A549 (cell line): ENCODE measurements around the gene RASGRF1. TPM values are rescaled to one million over a fixed set of nuclear protein-coding genes. Genes with fewer than 3 reads are reported as not detected.

Experiments
- ATAC-seq, 2 experiments: fragments of 200-7000 bp in 1 of 2; fragments of >200 bp in 1 of 2; cut with Nextera tagmentation in 1 of 2; cut with Tn5 transposase in 1 of 2; 3 replicates each; pipeline versions ENCODE4 v1.8.0 to v1.9.1; 2018 to 2020; ENCODE audit warnings: mild to moderate bottlenecking in 1 of 2, moderate library complexity in 1 of 2
- CTCF ChIA-PET: fragments of 300-600 bp; sonication (Branson Sonifier 250); formaldehyde crosslinking; extraction: SDS; loops from one replicate; lab custom pipeline; 2021; ENCODE audit warnings: antibody characterized with exemption, inconsistent platforms; lab: Yijun Ruan, JAX
- POLR2A ChIA-PET: fragments of 350-600 bp; formaldehyde crosslinking; extraction: SDS; loops from one replicate; lab custom pipeline; 2021; ENCODE audit warnings: antibody characterized with exemption, inconsistent platforms; lab: Yijun Ruan, JAX
- DNase-seq, 2 experiments: peaks; one replicate each; pipeline versions ENCODE4 v3.0.0 to v3.0.0-alpha.2; 2011 to 2016; ENCODE audit warnings: low read depth in 1 of 2, low spot score in 1 of 2
- FAIRE-seq: peaks from 2 replicates; lab custom pipeline; 2011; peaks lifted over from hg19 to GRCh38; lab: Jason Lieb, UNC
- H3K27ac ChIP-seq, 2 experiments: fragments of >200 bp; sonication (Bioruptor Twin); formaldehyde crosslinking; 3 replicates each; pipeline ENCODE4 v1.5.1; 2016 to 2017
- H3K4me1 ChIP-seq: fragments of >200 bp; sonication (Bioruptor Twin); formaldehyde crosslinking; 3 replicates; pipeline ENCODE4 v1.6.1; 2016
- H3K4me2 ChIP-seq: fragments of >200 bp; sonication (Bioruptor Twin); formaldehyde crosslinking; 3 replicates; pipeline ENCODE4 v1.6.1; 2016
- H3K4me3 ChIP-seq: fragments of >200 bp; sonication (Bioruptor Twin); formaldehyde crosslinking; 3 replicates; pipeline ENCODE4 v1.5.1; 2016
- H3K9me3 ChIP-seq: fragments of >200 bp; sonication (Bioruptor Twin); formaldehyde crosslinking; 3 replicates; pipeline ENCODE4 v1.6.1; 2016
- ATOH8 ChIP-seq: fragments of 250-450 bp; sonication (Bioruptor Pico); IDR thresholded peaks from 2 replicates; pipeline ENCODE4 v1.5.0; 2020; ENCODE audit warnings: low read depth, mild to moderate bottlenecking, moderate library complexity
- CBX8 ChIP-seq: fragments of 200-600 bp; sonication (generic); IDR thresholded peaks from 2 replicates; pipeline ENCODE4 v1.6.1; 2016
- CEBPB ChIP-seq, 2 experiments: fragments of >200 bp in 1 of 2; sonication (Bioruptor Twin) in 1 of 2; formaldehyde crosslinking in 1 of 2; IDR thresholded peaks; 2 replicates each; pipeline ENCODE4 v1.6.1; 2012 to 2016
- CHD2 ChIP-seq: fragments of 150-350 bp; IDR thresholded peaks from 2 replicates; pipeline ENCODE4 v1.6.1; 2014; ENCODE audit warnings: low read length; ENCODE audit not compliant: partially characterized antibody
- CTCF ChIP-seq: fragments of >200 bp; sonication (Bioruptor Twin); formaldehyde crosslinking; IDR thresholded peaks from 3 replicates; pipeline ENCODE4 v1.5.1; 2016
- E2F6 ChIP-seq: IDR thresholded peaks from 2 replicates; pipeline ENCODE4 v1.6.1; 2012; ENCODE audit warnings: low read depth, borderline replicate concordance
- ELK1 ChIP-seq: fragments of 150-350 bp; IDR thresholded peaks from 2 replicates; pipeline ENCODE4 v1.6.1; 2014; ENCODE audit warnings: low read depth, mild to moderate bottlenecking, low read length
- FOSL2 ChIP-seq, 2 experiments: fragments of 450-650 bp in 1 of 2; fragments of >200 bp in 1 of 2; sonication (Bioruptor Twin) in 1 of 2; formaldehyde crosslinking; IDR thresholded peaks; 2 replicates each; pipeline versions ENCODE4 v1.5.0 to v1.6.1; 2016 to 2020; ENCODE audit warnings: mild to moderate bottlenecking in 1 of 2, moderate library complexity in 1 of 2
- FOXS1 ChIP-seq: fragments of 250-450 bp; sonication (Bioruptor Pico); IDR thresholded peaks from 2 replicates; pipeline ENCODE4 v1.5.0; 2020; ENCODE audit warnings: mild to moderate bottlenecking, moderate library complexity
- HDAC2 ChIP-seq: fragments of 200-600 bp; sonication (generic); IDR thresholded peaks from 2 replicates; pipeline ENCODE4 v1.6.1; 2016
- HEYL ChIP-seq: fragments of 250-450 bp; sonication (Bioruptor Pico); IDR thresholded peaks from 2 replicates; pipeline ENCODE4 v1.8.0; 2021; ENCODE audit warnings: mild to moderate bottlenecking, moderate library complexity
- HMGXB4 ChIP-seq: fragments of 250-450 bp; sonication (Bioruptor Pico); IDR thresholded peaks from 2 replicates; pipeline ENCODE4 v1.5.0; 2021; ENCODE audit warnings: mild to moderate bottlenecking, moderate library complexity, borderline replicate concordance
- HOXB5 ChIP-seq: fragments of 250-450 bp; sonication (Bioruptor Pico); IDR thresholded peaks from 2 replicates; pipeline ENCODE4 v1.5.0; 2020; ENCODE audit warnings: mild to moderate bottlenecking, moderate library complexity
- JUN ChIP-seq, 2 experiments: fragments of >200 bp; sonication (Bioruptor Twin); formaldehyde crosslinking; IDR thresholded peaks; 2 replicates in 1 of 2; 3 replicates in 1 of 2; pipeline ENCODE4 v1.6.1; 2016 to 2017
- JUNB ChIP-seq: fragments of >200 bp; sonication (Bioruptor Twin); formaldehyde crosslinking; IDR thresholded peaks from 2 replicates; pipeline ENCODE4 v1.6.1; 2016
- KDM1A ChIP-seq: fragments of 200-600 bp; sonication (generic); IDR thresholded peaks from 2 replicates; pipeline ENCODE4 v1.6.1; 2016; ENCODE audit warnings: low read depth, mild to moderate bottlenecking
- KDM5A ChIP-seq: fragments of 200-600 bp; sonication (generic); IDR thresholded peaks from 2 replicates; pipeline ENCODE4 v1.6.1; 2016; ENCODE audit warnings: antibody characterized with exemption, mild to moderate bottlenecking
- MAFK ChIP-seq: fragments of 450-650 bp; IDR thresholded peaks from 2 replicates; pipeline ENCODE4 v1.6.1; 2014; ENCODE audit not compliant: partially characterized antibody
- MAZ ChIP-seq: fragments of 150-350 bp; IDR thresholded peaks from 2 replicates; pipeline ENCODE4 v1.6.1; 2014; ENCODE audit warnings: antibody characterized with exemption, low read depth, low read length, borderline replicate concordance
- MYC ChIP-seq: IDR thresholded peaks from 2 replicates; pipeline ENCODE4 v1.6.1; 2012; ENCODE audit warnings: mild to moderate bottlenecking, inconsistent platforms, low read length, improper control_type of control experiment, borderline replicate concordance
- NFE2L2 ChIP-seq: fragments of 150-350 bp; conservative IDR thresholded peaks from 2 replicates; pipeline ENCODE4 v1.6.1; 2014; ENCODE audit warnings: low read length
- NR3C1 ChIP-seq: fragments of >200 bp; sonication (Bioruptor Twin); formaldehyde crosslinking; IDR thresholded peaks from 3 replicates; pipeline ENCODE4 v1.6.1; 2017
- PBX3 ChIP-seq: IDR thresholded peaks from 2 replicates; pipeline ENCODE4 v1.6.1; 2012
- POLR2A ChIP-seq: IDR thresholded peaks from 2 replicates; pipeline ENCODE4 v1.6.1; 2012; ENCODE audit warnings: mild to moderate bottlenecking, low read length
- POLR2AphosphoS2 ChIP-seq: conservative IDR thresholded peaks from 2 replicates; pipeline ENCODE4 v1.6.1; 2012; ENCODE audit warnings: low read length, improper control_type of control experiment, inconsistent platforms
- RARB ChIP-seq: fragments of 250-450 bp; sonication (Bioruptor Pico); IDR thresholded peaks from 2 replicates; pipeline ENCODE4 v1.8.0; 2021; ENCODE audit warnings: mild to moderate bottlenecking, moderate library complexity
- RFX5 ChIP-seq: fragments of 450-650 bp; IDR thresholded peaks from 2 replicates; pipeline ENCODE4 v1.7.1; 2014; ENCODE audit warnings: antibody characterized with exemption, mild to moderate bottlenecking, moderate library complexity
- SREBF2 ChIP-seq: fragments of 450-650 bp; IDR thresholded peaks from 2 replicates; pipeline ENCODE4 v1.6.1; 2014; ENCODE audit warnings: mild to moderate bottlenecking, moderate library complexity
- TFCP2L1 ChIP-seq: fragments of 250-450 bp; sonication (Bioruptor Pico); IDR thresholded peaks from 2 replicates; pipeline ENCODE4 v1.5.0; 2021; ENCODE audit warnings: mild to moderate bottlenecking
- TP53 ChIP-seq: fragments of 250-450 bp; sonication (Bioruptor Pico); IDR thresholded peaks from 2 replicates; pipeline ENCODE4 v1.5.0; 2021; ENCODE audit warnings: mild to moderate bottlenecking, moderate library complexity
- USF2 ChIP-seq: fragments of 450-650 bp; IDR thresholded peaks from 2 replicates; pipeline ENCODE4 v1.6.1; 2014; ENCODE audit warnings: antibody characterized with exemption
- ZC3H11A ChIP-seq: fragments of 450-650 bp; IDR thresholded peaks from 2 replicates; pipeline ENCODE4 v1.6.1; 2014; ENCODE audit warnings: antibody characterized with exemption, mild to moderate bottlenecking
- ZNF302 ChIP-seq: fragments of 250-450 bp; sonication (Bioruptor Pico); IDR thresholded peaks from 2 replicates; pipeline ENCODE4 v1.9.0; 2021; ENCODE audit warnings: inconsistent platforms, mild to moderate bottlenecking, moderate library complexity
- WGBS: methylation state at CpG from one replicate; pipeline ENCODE4 v1.1.6; 2017; ENCODE audit errors: missing lambda C conversion rate; 5-methylcytosine and 5-hydroxymethylcytosine counted together
- polyA plus RNA-seq, 4 experiments: library from polyadenylated mRNA; depleted of rRNA in 3 of 4; stranded (reverse); fragments of >200 nt; fragmentation: RNase III in 1 of 4; extraction: RNeasy Plus Mini Kit Qiagen cat#74134 plus additional on column Dnase treatment in 1 of 4; gene quantifications; 2 replicates in 3 of 4; 3 replicates in 1 of 4; pipeline ENCODE4 v1.2.3, GENCODE V29; 2011 to 2017

The RASGRF1 gene
- polyA plus RNA-seq, 2 of the 4 experiments (the other 2 are of a cell fraction) = 0.13 to 0.21 TPM

- TF ChIP-seq JUNB (no peak), RFX5 (no peak), ZNF302 (CRISPR knock-in tag) (no peak), NFE2L2 (no peak), POLR2A (no peak), USF2 (no peak), TFCP2L1 (CRISPR knock-in tag) (no peak), CEBPB (IDR thresholded peaks at IDR 0.05) (no peak), FOXS1 (no peak), MAFK (no peak), NR3C1 (no peak), KDM1A (no peak), HEYL (CRISPR knock-in tag) (no peak), CTCF (no peak), MAZ (no peak), CHD2 (no peak), SREBF2 (no peak), HOXB5 (no peak), TP53 (CRISPR knock-in tag) (no peak), HMGXB4 (no peak)
- Histone ChIP-seq H3K9me3 (no peaks in the 10 kb centered on the region), H3K4me1 (no peaks in the 10 kb centered on the region), H3K27ac (no peak overlapping the region), H3K4me2 (no peak overlapping the region), H3K4me3 (no peak overlapping the region)
- POLR2A ChIA-PET = no interaction called here
- FAIRE-seq (no peak), ATAC-seq (no peak), DNase-seq (no peak)
- CTCF ChIA-PET = no interaction called here
- 9% methylated on average over 1 of the region's 2 CpGs for whole genome bisulfite sequencing
These were observed 21.8 kb downstream of the RASGRF1 start for GRCh38 chr15:79068790-79069189.

GRCh38 chr15:79067969-79068368 is 22.6 kb downstream of the RASGRF1 start:
- FAIRE-seq (no peak), ATAC-seq (no peak), DNase-seq (no peak)
- H3K27ac ChIP-seq = no peak overlapping the region
- H3K4me1 ChIP-seq = no peaks in the 10 kb centered on the region
- no peaks in the 10 kb centered on the region for H3K9me3 ChIP-seq
- WGBS = 19% methylated on average over 3 of the region's 3 CpGs
- ChIA-PET POLR2A (no interaction called here), CTCF (interaction anchor here (1.0 to 3.2 kb wide), 3 partner anchors 13 to 116 kb away, joined by 3 to 12 read pairs (median 5); no protein-coding TSS in a partner anchor)
- H3K4me3 ChIP-seq = no peak overlapping the region
- TF ChIP-seq HOXB5 (no peak), ELK1 (no peak), ATOH8 (CRISPR knock-in tag) (no peak), ZC3H11A (no peak), POLR2AphosphoS2 (no peak), MYC (no peak), KDM5A (no peak), SREBF2 (no peak), NFE2L2 (no peak), ZNF302 (CRISPR knock-in tag) (no peak), E2F6 (no peak), PBX3 (no peak), FOSL2 (IDR thresholded peaks at IDR 0.05) (no peak), FOSL2 (CRISPR knock-in tag; IDR thresholded peaks at IDR 0.05) (no peak), CBX8 (no peak), RARB (CRISPR knock-in tag) (no peak), MAFK (no peak), HDAC2 (no peak), JUN (IDR thresholded peaks at IDR 0.05) (no peak)
- no peak overlapping the region for H3K4me2 ChIP-seq
